Mesenchymal stem cell (in vitro differentiated cells and primary cell): ENCODE results near the gene KIAA0513.

Experiments
- DNase-seq: peaks from one replicate; pipeline ENCODE4 v3.0.0-alpha.2; 2013
- H2AFZ ChIP-seq: one replicate; pipeline ENCODE4 v1.6.1; 2013; ENCODE audit warnings: low read depth, mild to moderate bottlenecking, control low read depth, inconsistent platforms, low read length, moderate library complexity
- H2AK5ac ChIP-seq: 2 replicates; pipeline ENCODE4 v1.6.1; 2013; ENCODE audit warnings: low read length, moderate library complexity, mild to moderate bottlenecking, inconsistent platforms; ENCODE audit not compliant: severe bottlenecking
- H2BK120ac ChIP-seq: one replicate; pipeline ENCODE4 v1.6.1; 2013; ENCODE audit warnings: low read depth, mild to moderate bottlenecking, inconsistent platforms, low read length, moderate library complexity
- H2BK12ac ChIP-seq, 2 experiments: one replicate each; pipeline ENCODE4 v1.6.1; 2013; ENCODE audit warnings: inconsistent platforms in 2 of 2, low read length in 2 of 2, mild to moderate bottlenecking in 2 of 2, moderate library complexity in 2 of 2, control low read depth in 1 of 2
- H2BK15ac ChIP-seq: one replicate; pipeline ENCODE4 v1.6.1; 2013; ENCODE audit warnings: mild to moderate bottlenecking, low read depth, inconsistent platforms; ENCODE audit not compliant: poor library complexity, severe bottlenecking
- H2BK5ac ChIP-seq: 2 replicates; pipeline ENCODE4 v1.6.1; 2013; ENCODE audit warnings: low read depth, mild to moderate bottlenecking, low read length, control low read depth, inconsistent platforms; ENCODE audit not compliant: poor library complexity, severe bottlenecking
- H3K14ac ChIP-seq, 2 experiments: one replicate each; pipeline ENCODE4 v1.6.1; 2013; ENCODE audit warnings: inconsistent platforms in 2 of 2, low read length in 2 of 2, control low read depth in 1 of 2, mild to moderate bottlenecking in 1 of 2, moderate library complexity in 1 of 2
- H3K18ac ChIP-seq, 2 experiments: one replicate each; pipeline ENCODE4 v1.6.1; 2013; ENCODE audit warnings: inconsistent platforms in 2 of 2, low read length in 2 of 2, control low read depth in 1 of 2, low read depth in 1 of 2, mild to moderate bottlenecking in 1 of 2
- H3K23ac ChIP-seq, 2 experiments: one replicate each; pipeline ENCODE4 v1.6.1; 2013; ENCODE audit warnings: inconsistent platforms in 2 of 2, low read length in 2 of 2, mild to moderate bottlenecking in 2 of 2, moderate library complexity in 2 of 2, control low read depth in 1 of 2
- H3K27ac ChIP-seq: 2 replicates; pipeline ENCODE4 v1.5.1; 2013; ENCODE audit warnings: mild to moderate bottlenecking, moderate library complexity, low read length, control low read depth, inconsistent platforms; ENCODE audit not compliant: poor library complexity, severe bottlenecking
- H3K27me3 ChIP-seq, 2 experiments: 2 replicates each; pipeline versions ENCODE4 v1.6.1 to v1.7.0; 2013; ENCODE audit warnings: low read length in 2 of 2, mild to moderate bottlenecking in 2 of 2, moderate library complexity in 2 of 2, control low read depth in 1 of 2, inconsistent platforms in 1 of 2; ENCODE audit not compliant: control insufficient read depth in 1 of 2, insufficient read depth in 1 of 2
- H3K36me3 ChIP-seq, 2 experiments: 2 replicates each; pipeline versions ENCODE4 v1.6.1 to v1.7.0; 2013; ENCODE audit warnings: low read length in 2 of 2, control low read depth in 1 of 2, inconsistent platforms in 1 of 2, low read depth in 1 of 2, mild to moderate bottlenecking in 1 of 2; ENCODE audit not compliant: insufficient read depth in 2 of 2, control insufficient read depth in 1 of 2
- H3K4ac ChIP-seq, 2 experiments: one replicate each; pipeline ENCODE4 v1.6.1; 2013; ENCODE audit warnings: inconsistent platforms in 2 of 2, low read length in 2 of 2, mild to moderate bottlenecking in 2 of 2, moderate library complexity in 2 of 2, control low read depth in 1 of 2, low read depth in 1 of 2
- H3K4me1 ChIP-seq: 2 replicates; pipeline ENCODE4 v1.6.1; 2013; ENCODE audit warnings: low read depth, low read length, control low read depth; ENCODE audit not compliant: control insufficient read depth, insufficient read depth
- H3K4me2 ChIP-seq: 2 replicates; pipeline ENCODE4 v1.6.1; 2013; ENCODE audit warnings: low read length, mild to moderate bottlenecking, inconsistent platforms; ENCODE audit not compliant: poor library complexity, severe bottlenecking
- H3K4me3 ChIP-seq, 2 experiments: 2 replicates each; pipeline versions ENCODE4 v1.5.1 to v1.7.0; 2013; ENCODE audit warnings: low read length in 2 of 2, mild to moderate bottlenecking in 2 of 2, control low read depth in 1 of 2, low read depth in 1 of 2; ENCODE audit not compliant: insufficient read depth in 1 of 2
- H3K79me1 ChIP-seq: replicated peaks from 2 replicates; pipeline ENCODE4 v1.6.1; 2013; ENCODE audit warnings: mild to moderate bottlenecking, control low read depth, low read length, inconsistent platforms; ENCODE audit not compliant: poor library complexity, severe bottlenecking
- H3K9ac ChIP-seq: 2 replicates; pipeline ENCODE4 v1.7.0; 2013; ENCODE audit warnings: mild to moderate bottlenecking, low read length, moderate library complexity
- H3K9me3 ChIP-seq: 2 replicates; pipeline ENCODE4 v1.7.0; 2013; ENCODE audit warnings: mild to moderate bottlenecking, low read length; ENCODE audit not compliant: control insufficient read depth
- H4K8ac ChIP-seq: one replicate; pipeline ENCODE4 v1.6.1; 2013; ENCODE audit warnings: inconsistent platforms, mild to moderate bottlenecking, low read length, moderate library complexity
- H4K91ac ChIP-seq: one replicate; pipeline ENCODE4 v1.6.1; 2013; ENCODE audit warnings: mild to moderate bottlenecking, low read length, inconsistent platforms
- WGBS: methylation state at CpG from one replicate; pipeline ENCODE4 v1.1.7; 2013; ENCODE audit warnings: mixed read lengths; 5-methylcytosine and 5-hydroxymethylcytosine counted together

The KIAA0513 gene

GRCh38 chr16:85132456-85133289, 105.1 kb downstream of the KIAA0513 start:
- WGBS = 92% methylated on average over 15 of the region's 20 CpGs

GRCh38 chr16:85133290-85133599, 105.7 kb downstream of the KIAA0513 start:
- 100% methylated on average over 1 of the region's 1 CpG for WGBS
- H3K79me1 ChIP-seq = no peaks in the 10 kb centered on the region

More at GRCh38 chr16:85132456-85133289, 105.1 kb downstream of the KIAA0513 start:
- no peak for DNase-seq
- H3K4me1 ChIP-seq = peaks cover 21% of the 10 kb centered on the region
- H2BK120ac ChIP-seq = no peak overlapping the region
- peak overlapping the region in 1 of 2 experiments; percentile 85 for H2BK12ac ChIP-seq
- no peak overlapping the region for H3K9ac ChIP-seq
- no peak overlapping the region for H3K23ac ChIP-seq
- no peak overlapping the region for H3K4me3 ChIP-seq
- no peak overlapping the region for H4K8ac ChIP-seq
- peak overlapping the region in 1 of 2 experiments; percentile 68 for H3K14ac ChIP-seq
- no peaks in the 10 kb centered on the region for H3K9me3 ChIP-seq
- H2BK5ac ChIP-seq = no peak overlapping the region
- no peak overlapping the region for H3K18ac ChIP-seq
- H3K4me2 ChIP-seq = no peak overlapping the region
- H3K36me3 ChIP-seq = no peaks in the 10 kb centered on the region
- peak overlapping the region in 1 of 2 experiments; percentile 38 for H3K4ac ChIP-seq
- no peak overlapping the region for H3K27ac ChIP-seq
- no peaks in the 10 kb centered on the region for H3K27me3 ChIP-seq
- H3K79me1 ChIP-seq = no peaks in the 10 kb centered on the region
- no peak overlapping the region for H2BK15ac ChIP-seq
- no peak overlapping the region for H4K91ac ChIP-seq
- H2AK5ac ChIP-seq = no peak overlapping the region
- H2AFZ ChIP-seq = peak overlapping the region; percentile 47

DNA sequence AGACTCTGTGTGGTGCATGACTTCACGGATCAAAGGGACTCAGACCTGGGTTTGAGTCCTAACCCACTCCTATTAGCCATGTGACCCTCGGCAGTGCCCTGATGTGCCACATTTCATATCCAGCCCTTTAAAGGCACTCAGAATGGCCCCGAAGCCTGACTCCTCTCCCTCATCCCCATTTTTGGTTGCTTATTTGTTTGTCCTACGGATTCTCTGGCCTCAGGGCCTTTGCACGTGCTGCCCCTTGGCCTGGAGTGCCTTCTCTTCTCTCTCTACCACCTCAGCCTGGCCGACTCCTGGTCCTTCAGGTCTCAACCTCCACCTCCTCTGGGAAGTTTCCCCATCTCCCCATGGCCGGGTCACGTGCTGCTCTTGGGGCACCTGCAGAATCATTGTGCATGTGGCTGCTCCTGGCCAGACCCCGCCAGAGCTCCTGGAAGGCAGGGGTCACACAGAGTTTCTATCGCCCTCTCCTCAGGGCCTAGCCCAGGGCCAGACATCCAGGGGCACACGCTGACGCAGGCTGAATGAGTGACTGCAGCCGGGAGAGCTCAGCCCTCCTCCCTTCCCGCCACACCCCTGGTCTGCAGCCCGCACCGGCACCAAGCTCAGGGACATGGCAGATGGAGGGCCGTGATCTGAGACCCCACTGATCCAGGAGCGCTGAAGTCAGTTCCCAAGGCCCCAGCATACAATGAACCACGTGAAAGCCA, 106.6 kb downstream of the KIAA0513 start:
- H3K27ac ChIP-seq = no peak overlapping the region
- H4K91ac ChIP-seq = peak overlapping the region; percentile 91
- no peaks in the 10 kb centered on the region for H3K9me3 ChIP-seq
- no peaks in the 10 kb centered on the region for H3K79me1 ChIP-seq
- no peak overlapping the region for H3K23ac ChIP-seq
- H2BK12ac ChIP-seq = peak overlapping the region; percentile 71 to 98
- no peak overlapping the region for H2AK5ac ChIP-seq
- DNase-seq = no peak
- no peaks in the 10 kb centered on the region for H3K27me3 ChIP-seq
- H3K14ac ChIP-seq = no peak overlapping the region
- no peak overlapping the region for H2BK5ac ChIP-seq
- H3K18ac ChIP-seq = peak overlapping the region; percentile 32 to 40
- no peak overlapping the region for H3K4me3 ChIP-seq
- no peak overlapping the region for H3K4me2 ChIP-seq
- no peak overlapping the region for H2BK15ac ChIP-seq
- WGBS = 95% methylated on average over 19 of the region's 19 CpGs
- H2AFZ ChIP-seq = no peak overlapping the region
- H3K9ac ChIP-seq = no peak overlapping the region
- H3K36me3 ChIP-seq = no peaks in the 10 kb centered on the region
- peak overlapping the region in 1 of 2 experiments; percentile 2 for H3K4ac ChIP-seq
- peaks cover 19% of the 10 kb centered on the region for H3K4me1 ChIP-seq
- no peak overlapping the region for H4K8ac ChIP-seq
- peak overlapping the region; percentile 6 for H2BK120ac ChIP-seq

More at GRCh38 chr16:85133290-85133599, 105.7 kb downstream of the KIAA0513 start:
- Histone ChIP-seq H3K18ac (no peak overlapping the region), H3K14ac (peak overlapping the region in 1 of 2 experiments; percentile 68), H3K27ac (no peak overlapping the region), H2AFZ (no peak overlapping the region), H2AK5ac (no peak overlapping the region), H2BK12ac (peak overlapping the region in 1 of 2 experiments; percentile 85), H3K4me2 (no peak overlapping the region), H4K8ac (no peak overlapping the region), H3K9ac (no peak overlapping the region), H2BK5ac (no peak overlapping the region), H2BK15ac (no peak overlapping the region), H2BK120ac (no peak overlapping the region), H3K4me3 (no peak overlapping the region), H3K36me3 (no peaks in the 10 kb centered on the region), H3K4ac (no peak overlapping the region), H3K4me1 (peaks cover 19% of the 10 kb centered on the region), H3K27me3 (no peaks in the 10 kb centered on the region), H3K9me3 (no peaks in the 10 kb centered on the region), H3K23ac (no peak overlapping the region), H4K91ac (no peak overlapping the region)
- DNase-seq = no peak

- no peaks in the 10 kb centered on the region for H3K79me1 ChIP-seq
- no peak overlapping the region for H3K23ac ChIP-seq
- no peaks in the 10 kb centered on the region for H3K36me3 ChIP-seq
- no peak overlapping the region for H3K4me3 ChIP-seq
- H2BK5ac ChIP-seq = no peak overlapping the region
- 94% methylated on average over 14 of the region's 14 CpGs for WGBS
- H3K4ac ChIP-seq = peak overlapping the region; percentile 66 to 85
- H4K8ac ChIP-seq = no peak overlapping the region
- no peaks in the 10 kb centered on the region for H3K27me3 ChIP-seq
- no peak overlapping the region for H3K14ac ChIP-seq
- peak overlapping the region; percentile 40 to 88 for H3K18ac ChIP-seq
- H2BK12ac ChIP-seq = peak overlapping the region; percentile 71 to 98
- no peak overlapping the region for H2AK5ac ChIP-seq
- peak overlapping the region; percentile 91 for H4K91ac ChIP-seq
- peaks cover 19% of the 10 kb centered on the region for H3K4me1 ChIP-seq
- H2BK15ac ChIP-seq = no peak overlapping the region
- no peak overlapping the region for H2AFZ ChIP-seq
- H3K27ac ChIP-seq = no peak overlapping the region
- no peaks in the 10 kb centered on the region for H3K9me3 ChIP-seq
- no peak for DNase-seq
- no peak overlapping the region for H3K4me2 ChIP-seq
- no peak overlapping the region for H3K9ac ChIP-seq
- no peak overlapping the region for H2BK120ac ChIP-seq
Measured at GRCh38 chr16:85134789-85135142, 107.2 kb downstream of the KIAA0513 start.
